ENCODE results near the gene ZFYVE19.

Gene ZFYVE19

DNA sequence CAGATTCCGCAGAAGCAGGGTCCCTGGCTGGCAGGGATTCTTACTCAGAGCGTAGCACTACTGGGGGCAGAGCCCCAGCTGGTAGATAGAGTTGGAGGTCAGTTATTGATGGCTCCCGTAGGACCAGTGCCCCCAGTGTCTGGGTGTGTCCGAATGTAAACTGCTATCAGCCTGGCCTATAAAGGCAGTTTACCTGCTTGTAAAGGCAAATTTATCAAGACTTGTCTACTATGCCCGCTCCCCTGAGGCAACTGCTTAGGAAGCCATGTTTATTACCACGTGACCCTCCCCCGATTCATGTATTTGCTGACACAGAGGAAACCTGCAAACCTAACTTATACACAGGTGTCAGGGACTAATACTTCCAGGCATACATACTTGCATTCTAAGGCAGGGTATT lies 22.2 kb downstream of the ZFYVE19 start:
- DNase-seq (ENCODE audit: low read depth, low spot score) = no peak
- TF ChIP-seq FOXP2 (optimal IDR thresholded peaks at IDR 0.05; ENCODE audit: control extremely low read depth, extremely low read length, insufficient read depth) (no peak), EZH2 (IDR thresholded peaks at IDR 0.05) (no peak), POLR2AphosphoS5 (IDR thresholded peaks at IDR 0.05; ENCODE audit: borderline replicate concordance, low read depth, low read length) (no peak)
- H3K27ac ChIP-seq = no peak overlapping the region
- H3K36me3 ChIP-seq (ENCODE audit: insufficient read depth, low read length) = no peaks in the 10 kb centered on the region
- H3K9me3 ChIP-seq (ENCODE audit: low read depth, low read length) = no peaks in the 10 kb centered on the region
- no peak overlapping the region for H3K9ac ChIP-seq (ENCODE audit: insufficient read length)
- H3K4me3 ChIP-seq = no peak overlapping the region

DNA sequence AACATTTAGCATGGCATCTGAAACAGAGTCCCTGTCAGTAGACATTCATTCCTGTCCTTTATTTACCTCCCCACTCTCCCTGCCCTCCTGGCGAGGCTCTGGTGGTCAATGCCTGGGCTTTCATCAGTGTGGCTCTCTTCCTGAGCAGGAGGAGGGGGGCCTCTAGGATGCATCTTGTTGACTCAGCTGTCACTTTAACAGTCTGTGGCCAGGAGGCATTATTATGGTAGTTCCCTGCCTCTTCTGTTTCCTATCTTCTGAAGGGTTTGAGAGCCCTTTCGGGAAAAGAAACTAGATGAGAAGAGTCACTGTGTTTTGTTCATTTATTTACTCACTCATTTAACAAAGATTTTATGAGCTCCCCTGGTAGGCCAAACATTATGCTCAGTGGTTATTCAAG lies 24.0 kb downstream of the ZFYVE19 start:
- H3K9me3 ChIP-seq (ENCODE audit: low read depth, low read length) = no peaks in the 10 kb centered on the region
- H3K27ac ChIP-seq = no peak overlapping the region
- no peak overlapping the region for H3K9ac ChIP-seq (ENCODE audit: insufficient read length)
- DNase-seq (ENCODE audit: low read depth, low spot score) = no peak
- TF ChIP-seq FOXP2 (optimal IDR thresholded peaks at IDR 0.05; ENCODE audit: control extremely low read depth, extremely low read length, insufficient read depth) (no peak), POLR2AphosphoS5 (IDR thresholded peaks at IDR 0.05; ENCODE audit: borderline replicate concordance, low read depth, low read length) (no peak), EZH2 (IDR thresholded peaks at IDR 0.05) (no peak)
- no peaks in the 10 kb centered on the region for H3K36me3 ChIP-seq (ENCODE audit: insufficient read depth, low read length)
- H3K4me3 ChIP-seq = no peak overlapping the region

DNA sequence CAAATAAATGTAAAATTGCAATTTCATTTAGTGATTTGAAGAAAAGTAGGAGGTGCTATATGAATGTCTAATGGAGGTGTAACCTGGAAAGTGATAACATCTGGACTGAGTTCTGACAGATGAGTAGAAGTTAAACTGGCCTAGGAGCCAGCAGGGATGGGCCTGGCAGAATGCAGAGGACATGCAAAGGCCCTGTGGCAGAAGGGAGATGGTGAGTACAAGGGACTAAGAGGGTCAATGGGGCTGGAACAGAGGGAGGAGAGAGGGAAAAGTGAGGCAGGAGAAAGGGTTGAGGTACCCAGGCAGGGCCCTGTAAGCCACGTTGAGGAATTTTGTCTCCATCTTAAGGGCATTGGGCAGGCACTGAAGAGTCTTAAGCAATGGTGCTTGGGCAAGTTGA lies 25.0 kb downstream of the ZFYVE19 start:
- Histone ChIP-seq H3K4me3 (no peak overlapping the region), H3K9me3 (ENCODE audit: low read depth, low read length) (no peaks in the 10 kb centered on the region), H3K27ac (no peak overlapping the region), H3K9ac (ENCODE audit: insufficient read length) (no peak overlapping the region), H3K36me3 (ENCODE audit: insufficient read depth, low read length) (no peaks in the 10 kb centered on the region)
- no peak for DNase-seq (ENCODE audit: low read depth, low spot score)
- TF ChIP-seq EZH2 (IDR thresholded peaks at IDR 0.05) (no peak), FOXP2 (optimal IDR thresholded peaks at IDR 0.05; ENCODE audit: control extremely low read depth, extremely low read length, insufficient read depth) (no peak), POLR2AphosphoS5 (IDR thresholded peaks at IDR 0.05; ENCODE audit: borderline replicate concordance, low read depth, low read length) (no peak)

DNA sequence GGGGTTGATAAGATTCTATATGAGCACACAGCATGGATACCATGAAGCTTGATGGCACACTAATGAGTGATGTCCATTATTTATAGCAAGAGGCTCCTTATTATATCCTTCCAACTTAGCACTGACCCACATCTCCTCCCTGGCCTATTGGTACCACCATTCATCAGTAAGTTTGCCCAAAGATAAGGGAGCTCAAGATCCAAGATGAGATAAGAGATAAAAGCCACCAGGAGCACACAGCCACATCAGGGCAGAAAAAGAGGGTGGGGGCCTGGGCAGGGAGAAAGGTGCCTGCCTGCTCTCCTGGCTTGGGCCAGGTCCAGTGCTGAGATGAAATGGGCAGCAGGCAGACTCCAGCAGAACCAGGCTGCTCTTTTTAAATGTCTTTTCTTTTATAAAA lies 26.0 kb downstream of the ZFYVE19 start:
- H3K36me3 ChIP-seq (ENCODE audit: insufficient read depth, low read length) = no peaks in the 10 kb centered on the region
- no peaks in the 10 kb centered on the region for H3K9me3 ChIP-seq (ENCODE audit: low read depth, low read length)
- H3K27ac ChIP-seq = no peak overlapping the region
- no peak overlapping the region for H3K9ac ChIP-seq (ENCODE audit: insufficient read length)
- no peak overlapping the region for H3K4me3 ChIP-seq
- no peak for DNase-seq (ENCODE audit: low read depth, low spot score)
- TF ChIP-seq POLR2AphosphoS5 (IDR thresholded peaks at IDR 0.05; ENCODE audit: borderline replicate concordance, low read depth, low read length) (no peak), EZH2 (IDR thresholded peaks at IDR 0.05) (no peak), FOXP2 (optimal IDR thresholded peaks at IDR 0.05; ENCODE audit: control extremely low read depth, extremely low read length, insufficient read depth) (no peak)

DNA sequence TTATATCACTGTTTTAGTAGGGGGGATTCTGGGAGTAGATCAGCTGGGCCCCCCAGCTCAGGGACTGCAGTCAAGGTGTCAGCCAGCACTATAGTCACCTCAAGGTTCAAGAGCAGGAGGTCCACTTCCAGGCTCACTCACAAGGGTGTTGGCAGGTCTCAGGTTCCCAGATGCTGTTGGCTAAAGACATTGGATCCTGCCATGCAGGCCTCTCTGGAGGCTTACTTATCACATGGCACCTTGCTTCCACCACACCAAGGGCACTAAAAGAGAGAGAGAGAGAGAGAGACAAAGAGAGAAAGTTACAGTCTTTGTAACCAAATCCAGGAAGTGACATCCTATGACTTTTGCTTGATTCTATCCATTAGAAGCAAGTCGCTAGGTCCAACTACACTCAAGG lies 29.1 kb downstream of the ZFYVE19 start:
- Histone ChIP-seq H3K36me3 (ENCODE audit: insufficient read depth, low read length) (no peaks in the 10 kb centered on the region), H3K4me3 (no peak overlapping the region), H3K9me3 (ENCODE audit: low read depth, low read length) (no peaks in the 10 kb centered on the region), H3K9ac (ENCODE audit: insufficient read length) (no peak overlapping the region), H3K27ac (no peak overlapping the region)
- TF ChIP-seq EZH2 (IDR thresholded peaks at IDR 0.05) (no peak), FOXP2 (optimal IDR thresholded peaks at IDR 0.05; ENCODE audit: control extremely low read depth, extremely low read length, insufficient read depth) (no peak), POLR2AphosphoS5 (IDR thresholded peaks at IDR 0.05; ENCODE audit: borderline replicate concordance, low read depth, low read length) (no peak)
- no peak for DNase-seq (ENCODE audit: low read depth, low spot score)

DNA sequence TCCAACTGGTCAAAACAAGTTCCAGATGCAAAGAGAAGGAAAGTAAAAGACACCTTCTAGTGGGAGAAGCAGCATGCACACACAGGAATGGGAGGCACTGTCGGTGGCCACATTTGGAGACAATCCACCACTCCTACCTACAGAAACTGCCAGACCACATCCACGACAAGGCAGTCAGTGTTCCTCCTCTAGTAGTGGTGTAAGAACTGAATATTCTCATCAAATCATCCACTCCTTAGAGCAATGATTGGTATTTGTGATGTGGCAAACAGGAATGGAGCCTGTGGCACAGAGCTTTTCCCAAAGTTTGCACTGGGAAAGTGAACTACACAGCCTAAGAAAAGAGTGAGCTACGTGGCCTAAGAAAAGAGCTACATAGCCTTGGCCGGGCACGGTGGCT lies 31.9 kb downstream of the ZFYVE19 start:
- no peaks in the 10 kb centered on the region for H3K9me3 ChIP-seq (ENCODE audit: low read depth, low read length)
- DNase-seq (ENCODE audit: low read depth, low spot score) = no peak
- no peak overlapping the region for H3K27ac ChIP-seq
- no peak overlapping the region for H3K9ac ChIP-seq (ENCODE audit: insufficient read length)
- no peak overlapping the region for H3K4me3 ChIP-seq
- TF ChIP-seq POLR2AphosphoS5 (IDR thresholded peaks at IDR 0.05; ENCODE audit: borderline replicate concordance, low read depth, low read length) (no peak), FOXP2 (optimal IDR thresholded peaks at IDR 0.05; ENCODE audit: control extremely low read depth, extremely low read length, insufficient read depth) (no peak), EZH2 (IDR thresholded peaks at IDR 0.05) (no peak)
- H3K36me3 ChIP-seq (ENCODE audit: insufficient read depth, low read length) = no peaks in the 10 kb centered on the region

DNA sequence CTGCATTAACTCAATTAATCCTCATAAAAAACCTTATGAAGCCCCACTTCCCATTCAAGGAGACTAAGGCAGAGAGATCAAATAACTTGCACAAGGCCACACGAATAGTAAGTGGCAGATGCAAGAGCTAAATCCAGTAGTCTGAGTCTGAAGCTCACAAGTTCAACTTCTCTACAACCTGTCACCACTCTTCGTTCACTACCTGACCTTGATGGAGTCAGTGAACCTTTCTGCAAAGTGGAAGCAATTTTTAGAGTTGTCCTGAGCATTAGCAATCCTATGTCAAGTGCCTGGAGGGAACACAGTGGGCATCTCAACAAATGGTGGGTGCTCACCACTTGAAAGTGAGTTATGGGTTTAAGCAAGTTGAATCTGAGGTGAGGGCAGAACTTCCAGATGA lies 34.9 kb downstream of the ZFYVE19 start:
- no peak for TF ChIP-seq POLR2AphosphoS5 (IDR thresholded peaks at IDR 0.05; ENCODE audit: borderline replicate concordance, low read depth, low read length)
- no peak for TF ChIP-seq EZH2 (IDR thresholded peaks at IDR 0.05)
- no peak for TF ChIP-seq FOXP2 (optimal IDR thresholded peaks at IDR 0.05; ENCODE audit: control extremely low read depth, extremely low read length, insufficient read depth)
- Histone ChIP-seq H3K9me3 (ENCODE audit: low read depth, low read length) (no peaks in the 10 kb centered on the region), H3K4me3 (no peak overlapping the region), H3K27ac (no peak overlapping the region), H3K36me3 (ENCODE audit: insufficient read depth, low read length) (no peaks in the 10 kb centered on the region), H3K9ac (ENCODE audit: insufficient read length) (no peak overlapping the region)
- no peak for DNase-seq (ENCODE audit: low read depth, low spot score)

DNA sequence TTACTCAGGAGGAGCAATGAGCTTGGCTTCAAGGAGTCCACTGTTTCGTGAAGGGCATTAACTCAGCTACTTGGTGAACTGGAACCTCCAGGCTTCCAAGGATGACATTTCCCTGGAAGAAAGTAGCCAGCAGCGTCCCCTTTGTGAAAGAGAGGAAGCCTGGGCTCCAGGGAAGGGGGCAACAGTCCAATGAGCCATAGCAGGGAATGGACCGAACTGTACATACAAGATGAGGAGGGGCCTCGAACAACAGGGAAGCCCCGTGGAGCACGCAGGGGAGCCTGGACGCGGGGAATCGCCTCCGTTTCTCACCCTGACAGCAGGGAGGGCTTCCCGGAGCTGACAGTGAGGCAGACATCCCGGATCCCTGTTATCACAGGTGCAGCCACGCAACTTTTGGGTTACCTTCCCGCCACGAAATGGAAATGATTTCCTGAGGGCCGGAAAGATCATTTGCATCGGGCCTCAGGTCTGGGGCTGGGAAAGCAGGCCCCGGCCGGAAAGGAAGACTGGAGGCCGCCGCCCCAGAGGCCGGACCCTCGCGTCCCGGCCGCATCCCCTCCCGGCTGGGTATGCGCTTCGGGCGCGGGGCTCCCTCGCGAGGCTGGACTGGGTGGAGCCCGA lies 36.5 kb downstream of the ZFYVE19 start:
- H3K9ac ChIP-seq (ENCODE audit: insufficient read length) = no peak overlapping the region
- H3K27ac ChIP-seq = no peak overlapping the region
- TF ChIP-seq EZH2 (IDR thresholded peaks at IDR 0.05) = no peak
- TF ChIP-seq POLR2AphosphoS5 (IDR thresholded peaks at IDR 0.05; ENCODE audit: borderline replicate concordance, low read depth, low read length) = no peak
- TF ChIP-seq FOXP2 (optimal IDR thresholded peaks at IDR 0.05; ENCODE audit: control extremely low read depth, extremely low read length, insufficient read depth) = no peak
- H3K9me3 ChIP-seq (ENCODE audit: low read depth, low read length) = no peaks in the 10 kb centered on the region
- no peaks in the 10 kb centered on the region for H3K36me3 ChIP-seq (ENCODE audit: insufficient read depth, low read length)
- no peak for DNase-seq (ENCODE audit: low read depth, low spot score)
- H3K4me3 ChIP-seq = peak overlapping the region; percentile 78

Data from SK-N-MC (cell line).